ENCODE measurements around the gene TIPIN. TPM values are rescaled to one million over a fixed set of nuclear protein-coding genes. Genes with fewer than 3 reads are reported as not detected.

The TIPIN gene
- total RNA-seq, 1 experiment from 2014 or later = 19.7 TPM

DNA sequence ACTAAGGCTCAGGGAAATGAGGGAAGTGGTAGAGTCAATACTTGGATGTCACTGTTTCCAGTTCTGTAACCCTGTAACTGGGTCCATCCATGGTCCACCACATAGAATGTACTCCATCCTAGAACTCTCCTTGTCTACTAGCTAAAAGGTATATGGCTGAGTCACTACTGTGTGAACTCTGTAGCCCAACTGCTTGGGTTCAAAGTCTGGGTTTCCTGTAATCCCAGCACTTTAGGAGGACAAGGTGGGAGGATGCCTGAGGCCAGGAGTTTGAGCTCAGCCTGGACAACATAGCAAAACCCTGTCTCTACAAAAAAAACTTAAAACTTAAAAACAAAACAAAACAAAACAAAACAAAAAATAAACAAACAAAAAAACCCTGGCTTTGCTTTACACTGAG, 68.4 kb downstream of the TIPIN start:
- Histone ChIP-seq H3K27me3 (ENCODE audit: control insufficient read depth, insufficient read depth, low read length) (no peaks in the 10 kb centered on the region), H3K36me3 (ENCODE audit: control insufficient read depth, insufficient read depth, low read length) (no peaks in the 10 kb centered on the region), H3K4me1 (ENCODE audit: control insufficient read depth, insufficient read depth, low read length) (0 out of 2 replicates have a peak, but pooled peaks cover 5% of the 10 kb centered on the region), H3K27ac (ENCODE audit: low read length) (no peak overlapping the region), H3K9me3 (ENCODE audit: control insufficient read depth, insufficient read depth, low read depth, low read length) (no peaks in the 10 kb centered on the region), H3K4me3 (ENCODE audit: low read depth in 2 of 2, low read length in 2 of 2) (no peak overlapping the region)
- CTCF ChIA-PET = interaction anchor here (0.7 kb wide), 1 partner anchor 226 kb away, joined by 3 read pairs; no protein-coding TSS in a partner anchor
- TF ChIP-seq REST (IDR thresholded peaks at IDR 0.05; ENCODE audit: insufficient read depth in 1 of 2, low read depth in 2 of 2, low read length in 1 of 2) (no peak), POLR2AphosphoS5 (IDR thresholded peaks at IDR 0.05; ENCODE audit: low read depth, low read length) (no peak), SIN3A (IDR thresholded peaks at IDR 0.05; ENCODE audit: borderline replicate concordance, insufficient read depth, low read depth, low read length) (no peak), TCF7L2 (IDR thresholded peaks at IDR 0.05; ENCODE audit: low read depth, low read length) (no peak)
- TF ChIP-seq, protein P1, sequence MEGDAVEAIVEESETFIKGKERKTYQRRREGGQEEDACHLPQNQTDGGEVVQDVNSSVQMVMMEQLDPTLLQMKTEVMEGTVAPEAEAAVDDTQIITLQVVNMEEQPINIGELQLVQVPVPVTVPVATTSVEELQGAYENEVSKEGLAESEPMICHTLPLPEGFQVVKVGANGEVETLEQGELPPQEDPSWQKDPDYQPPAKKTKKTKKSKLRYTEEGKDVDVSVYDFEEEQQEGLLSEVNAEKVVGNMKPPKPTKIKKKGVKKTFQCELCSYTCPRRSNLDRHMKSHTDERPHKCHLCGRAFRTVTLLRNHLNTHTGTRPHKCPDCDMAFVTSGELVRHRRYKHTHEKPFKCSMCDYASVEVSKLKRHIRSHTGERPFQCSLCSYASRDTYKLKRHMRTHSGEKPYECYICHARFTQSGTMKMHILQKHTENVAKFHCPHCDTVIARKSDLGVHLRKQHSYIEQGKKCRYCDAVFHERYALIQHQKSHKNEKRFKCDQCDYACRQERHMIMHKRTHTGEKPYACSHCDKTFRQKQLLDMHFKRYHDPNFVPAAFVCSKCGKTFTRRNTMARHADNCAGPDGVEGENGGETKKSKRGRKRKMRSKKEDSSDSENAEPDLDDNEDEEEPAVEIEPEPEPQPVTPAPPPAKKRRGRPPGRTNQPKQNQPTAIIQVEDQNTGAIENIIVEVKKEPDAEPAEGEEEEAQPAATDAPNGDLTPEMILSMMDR (IDR thresholded peaks at IDR 0.05) = no peak
- intact Hi-C loops (cut with micrococcal nuclease; ENCODE audit: unreplicated experiment) (loop anchor here (10.0 kb wide), 1 partner anchor 293 kb away; no protein-coding TSS in a partner anchor), in situ Hi-C loops (cut with HindIII; ENCODE audit: low pct_unique_long_range_greater_than_20kb, low sequenced_read_pairs) (no loop called here)
- DNase-seq (ENCODE audit: low read depth, low spot score) = no peak
- no TSS peak for BruUV-seq (replicated peaks)
- ATAC-seq = 0 out of 2 replicates have a peak, but pooled peaks have one; percentile 43
- POLR2A ChIA-PET = no interaction called here

GRCh38 chr15:66287461-66288057, 68.9 kb downstream of the TIPIN start:
- no peak for TF ChIP-seq POLR2AphosphoS5 (IDR thresholded peaks at IDR 0.05; ENCODE audit: low read depth, low read length)
- no peak for TF ChIP-seq REST (IDR thresholded peaks at IDR 0.05; ENCODE audit: insufficient read depth in 1 of 2, low read depth in 2 of 2, low read length in 1 of 2)
- TF ChIP-seq SIN3A (IDR thresholded peaks at IDR 0.05; ENCODE audit: borderline replicate concordance, insufficient read depth, low read depth, low read length) = no peak
- no peak for TF ChIP-seq TCF7L2 (IDR thresholded peaks at IDR 0.05; ENCODE audit: low read depth, low read length)
- TF ChIP-seq, protein P1 (IDR thresholded peaks at IDR 0.05) = peak; percentile 64; the same call in 1 of the 2 replicates
- Histone ChIP-seq H3K4me3 (ENCODE audit: low read depth in 2 of 2, low read length in 2 of 2) (no peak overlapping the region), H3K36me3 (ENCODE audit: control insufficient read depth, insufficient read depth, low read length) (no peaks in the 10 kb centered on the region), H3K27me3 (ENCODE audit: control insufficient read depth, insufficient read depth, low read length) (no peaks in the 10 kb centered on the region), H3K9me3 (ENCODE audit: control insufficient read depth, insufficient read depth, low read depth, low read length) (no peaks in the 10 kb centered on the region), H3K4me1 (ENCODE audit: control insufficient read depth, insufficient read depth, low read length) (0 out of 2 replicates have a peak, but pooled peaks cover 2% of the 10 kb centered on the region), H3K27ac (ENCODE audit: low read length) (no peak overlapping the region)
- no TSS peak for BruUV-seq (replicated peaks)
- in situ Hi-C loops (cut with HindIII; ENCODE audit: low pct_unique_long_range_greater_than_20kb, low sequenced_read_pairs) (no loop called here), intact Hi-C loops (cut with micrococcal nuclease; ENCODE audit: unreplicated experiment) (loop anchor here (10.0 kb wide), 1 partner anchor 293 kb away; no protein-coding TSS in a partner anchor)
- no peak for DNase-seq (ENCODE audit: low read depth, low spot score)
- CTCF ChIA-PET = no interaction called here
- POLR2A ChIA-PET = no interaction called here
- ATAC-seq = 0 out of 2 replicates have a peak, but pooled peaks have one; percentile 37
